ENCODE results near the gene SUCLG2.

GRCh38 chr3:67493808-67494207 is 160.6 kb downstream of the SUCLG2 start:
- TF ChIP-seq POLR2A (IDR thresholded peaks at IDR 0.05; ENCODE audit: low read length) (no peak), GATA1 (IDR thresholded peaks at IDR 0.05; ENCODE audit: low read depth, low read length) (no peak)

All from erythroblast (primary cell).